Stimulated activated CD4-positive, alpha-beta T cell treated with anti-CD3 and anti-CD28 coated beads, Interleukin-15, amount 100 ng/mL, for 1 hour (primary cell): ENCODE data around the gene KRTAP10-4.
"Not testable (repeated sequence)": the region's sequence is repeated elsewhere in the genome, so short reads cannot be mapped to it uniquely, and the experiment has no call there.

Experiments used
- DNase-seq, 2 donors: peaks; one replicate each; pipeline ENCODE4 v3.0.0-alpha.2; 2020; ENCODE audit warnings: low read depth in 1 of 2, low spot score in 1 of 2

Gene KRTAP10-4

GRCh38 chr21:44557491-44558328 lies 15.8 kb upstream of the KRTAP10-4 start:
- DNase-seq = no peak

- DNase-seq = not testable (repeated sequence)
Measured at GRCh38 chr21:44558329-44558675, 15.2 kb upstream of the KRTAP10-4 start.

DNA sequence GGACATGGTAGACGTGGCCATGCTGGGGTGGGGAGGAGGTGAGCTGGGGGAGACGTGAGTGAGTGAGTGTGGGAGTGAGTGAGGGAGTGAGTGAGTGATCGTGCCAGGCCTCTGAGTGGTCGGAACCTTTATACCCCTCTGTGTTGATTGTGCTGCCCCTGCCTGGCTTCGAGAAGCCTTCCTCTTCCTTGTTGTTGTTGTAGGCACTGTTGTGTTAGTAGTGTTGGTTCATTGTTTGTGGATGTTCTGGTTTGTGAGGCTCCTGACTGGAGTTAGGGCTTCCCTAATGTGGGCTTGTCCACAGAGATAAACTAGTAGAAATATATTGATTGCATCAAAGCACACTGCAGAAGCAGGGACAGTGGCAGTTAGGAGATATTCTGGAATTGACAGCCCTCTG lies 14.8 kb upstream of the KRTAP10-4 start, which contains the start of gene KRTAP10-3:
Gene KRTAP10-3 (minus strand): TSS at position 101 of the 400 bp plus-strand sequence. CDS start 80 bp downstream, at position 21.
- no peak for DNase-seq

DNA sequence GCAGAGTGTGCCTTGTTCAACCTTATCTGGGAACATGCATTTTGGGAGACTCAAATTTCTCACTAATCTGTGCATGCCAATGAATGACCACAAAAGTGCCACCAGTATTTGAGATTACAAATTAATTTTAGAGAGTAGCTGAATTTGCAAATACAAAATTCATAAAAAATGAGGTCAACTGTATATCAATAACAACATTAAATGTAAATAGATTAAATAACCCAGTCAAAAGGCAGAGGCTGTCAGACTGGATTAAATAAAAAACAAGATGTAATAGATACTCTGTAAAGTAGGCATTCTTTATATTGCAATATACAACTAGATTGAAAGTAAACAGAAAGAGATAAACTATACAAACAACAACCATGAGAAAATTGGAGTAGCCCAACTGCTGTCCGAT lies 9.4 kb upstream of the KRTAP10-4 start:
- no peak for DNase-seq

DNA sequence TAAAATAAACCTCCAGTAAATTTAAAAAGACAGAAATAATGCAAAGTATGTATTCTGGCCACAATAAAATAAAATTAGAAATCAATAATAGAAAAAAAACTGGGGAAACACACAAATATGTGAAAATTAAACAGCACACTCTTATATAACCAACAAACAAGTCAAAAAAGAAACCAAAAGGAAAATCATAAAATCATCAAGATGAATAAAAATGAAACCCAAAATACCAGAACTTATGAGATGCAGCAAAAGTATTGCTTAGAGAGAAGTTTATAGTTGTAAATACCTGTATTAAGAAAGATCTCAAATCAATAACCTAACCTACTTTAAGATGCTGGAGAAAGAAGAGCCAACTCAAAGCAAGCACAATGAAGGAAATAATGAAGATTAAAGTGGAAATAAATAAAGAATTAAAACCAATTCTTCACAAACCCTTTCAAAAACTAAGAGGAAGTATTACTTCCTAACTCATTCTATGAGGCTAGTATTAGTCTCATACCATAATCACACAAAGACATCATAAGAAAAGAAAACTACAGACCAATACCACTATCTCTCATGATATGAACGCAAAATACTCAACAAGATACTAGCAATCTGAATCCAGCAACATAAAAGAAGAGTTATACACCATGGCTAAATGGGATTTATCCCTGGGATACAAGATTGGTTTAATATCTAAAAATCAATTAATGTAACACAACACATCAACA lies 8.5 kb upstream of the KRTAP10-4 start:
- no peak for DNase-seq

GRCh38 chr21:44566403-44566802 lies 7.1 kb upstream of the KRTAP10-4 start:
- DNase-seq = no peak

DNA sequence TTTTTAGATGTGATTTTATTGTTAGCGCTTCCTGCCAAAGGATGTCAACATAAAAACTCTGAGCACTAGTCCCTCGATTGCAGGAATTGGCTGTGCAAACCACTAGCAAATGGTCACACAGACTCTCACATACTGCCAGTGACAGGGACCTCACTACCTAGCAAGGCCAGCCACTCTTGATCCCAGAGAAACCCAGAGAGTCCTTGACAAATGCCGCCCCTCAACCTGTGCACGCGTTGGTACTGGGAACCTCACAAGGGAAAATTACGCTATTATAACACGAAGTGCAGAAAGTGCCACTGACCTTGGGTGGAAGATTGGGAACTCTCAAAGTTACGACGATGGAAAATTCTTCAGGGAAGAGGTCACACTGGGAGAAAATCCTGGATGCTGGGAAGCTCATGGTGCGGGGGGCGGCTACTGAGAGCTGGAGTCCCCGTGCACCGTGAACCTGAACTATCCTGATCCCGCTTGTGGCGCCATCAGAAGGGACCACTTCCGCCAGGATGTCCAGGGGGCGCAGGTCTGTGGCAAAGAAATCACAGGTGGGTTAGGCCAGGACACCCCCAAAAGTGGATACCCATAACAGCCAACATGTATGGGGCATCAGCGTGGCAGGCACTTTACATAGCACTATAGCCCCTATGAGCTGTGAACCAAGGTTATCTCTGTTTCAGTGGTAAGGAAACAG lies 5.9 kb upstream of the KRTAP10-4 start:
- DNase-seq = no peak

- no peak for DNase-seq
Measured at GRCh38 chr21:44568261-44568660, 5.3 kb upstream of the KRTAP10-4 start.

DNA sequence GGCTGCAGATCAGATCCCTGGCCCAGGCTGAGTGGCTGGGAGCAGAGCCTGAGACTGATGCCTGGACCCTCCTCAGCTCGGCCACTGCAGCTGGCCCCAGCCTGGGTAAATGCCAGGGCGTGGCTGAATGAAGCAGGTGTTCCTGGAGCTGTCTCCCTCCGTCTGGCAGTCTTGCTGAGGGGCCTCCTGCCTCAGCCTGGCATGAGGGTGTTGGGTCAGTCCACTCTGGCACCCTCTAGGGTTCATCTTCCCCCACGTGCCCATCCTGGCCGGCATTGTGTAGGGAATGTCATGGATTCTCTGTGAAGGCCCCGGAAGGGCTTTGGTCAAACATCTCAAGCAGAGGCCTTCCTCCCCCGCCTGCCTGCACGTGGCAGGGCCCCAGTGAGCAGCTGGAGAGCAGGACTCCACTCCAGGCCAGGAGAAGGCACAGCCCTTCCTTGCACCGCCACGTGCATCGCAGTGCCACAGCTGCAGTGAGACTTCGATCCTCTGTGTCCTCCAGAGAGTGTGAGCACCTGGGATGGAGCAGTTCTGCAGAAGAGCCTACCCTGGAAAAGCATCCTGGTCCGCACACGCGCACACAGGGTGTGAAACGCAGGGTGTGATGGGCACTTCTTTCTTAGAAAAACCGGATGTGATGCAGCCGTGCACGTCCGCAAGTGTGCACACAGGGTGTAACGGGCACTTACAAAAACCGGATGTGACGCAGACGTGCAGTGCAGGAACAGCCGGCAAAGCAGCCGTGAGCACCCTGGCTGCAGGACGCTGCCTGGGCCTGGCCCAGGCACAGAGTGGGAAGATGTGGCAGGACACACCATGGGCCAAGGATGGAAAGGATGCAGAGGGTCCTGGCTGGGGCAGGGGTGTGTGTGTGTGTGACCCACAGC lies 4.6 kb upstream of the KRTAP10-4 start:
- no peak for DNase-seq

DNA sequence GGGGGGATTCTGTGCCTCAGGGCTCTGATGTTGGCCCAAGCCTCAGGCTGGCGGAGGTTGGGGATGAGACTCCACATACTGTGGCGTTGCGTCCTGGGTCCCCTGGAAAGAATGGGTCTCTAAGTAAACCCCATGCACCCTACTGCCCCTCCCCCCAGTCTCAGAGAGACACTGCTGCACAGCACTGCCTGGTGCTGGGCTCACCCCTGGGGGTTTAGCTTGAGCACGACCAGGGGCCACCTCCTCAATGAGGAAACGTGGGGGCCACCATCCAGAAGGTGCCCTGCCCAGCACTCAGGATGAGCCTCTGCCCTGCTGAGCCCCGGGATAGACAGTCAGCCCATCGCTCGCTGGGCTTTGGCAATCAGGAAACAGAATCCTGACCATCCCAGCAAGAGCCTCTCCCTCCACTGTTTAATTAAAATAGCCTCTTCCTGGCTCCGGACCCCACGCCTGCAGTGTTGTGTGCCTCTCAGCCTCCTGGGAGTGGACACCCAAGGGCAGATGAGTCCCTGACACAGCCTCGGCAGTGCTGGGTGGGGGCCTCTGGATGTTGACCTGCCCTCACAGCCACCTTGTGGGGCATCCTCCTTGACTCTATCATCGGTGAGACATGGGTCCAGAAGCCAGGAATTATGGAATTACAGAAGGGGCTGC lies 3.5 kb upstream of the KRTAP10-4 start:
- DNase-seq = no peak

- DNase-seq = no peak
Measured at GRCh38 chr21:44571296-44571695, 2.2 kb upstream of the KRTAP10-4 start.

DNA sequence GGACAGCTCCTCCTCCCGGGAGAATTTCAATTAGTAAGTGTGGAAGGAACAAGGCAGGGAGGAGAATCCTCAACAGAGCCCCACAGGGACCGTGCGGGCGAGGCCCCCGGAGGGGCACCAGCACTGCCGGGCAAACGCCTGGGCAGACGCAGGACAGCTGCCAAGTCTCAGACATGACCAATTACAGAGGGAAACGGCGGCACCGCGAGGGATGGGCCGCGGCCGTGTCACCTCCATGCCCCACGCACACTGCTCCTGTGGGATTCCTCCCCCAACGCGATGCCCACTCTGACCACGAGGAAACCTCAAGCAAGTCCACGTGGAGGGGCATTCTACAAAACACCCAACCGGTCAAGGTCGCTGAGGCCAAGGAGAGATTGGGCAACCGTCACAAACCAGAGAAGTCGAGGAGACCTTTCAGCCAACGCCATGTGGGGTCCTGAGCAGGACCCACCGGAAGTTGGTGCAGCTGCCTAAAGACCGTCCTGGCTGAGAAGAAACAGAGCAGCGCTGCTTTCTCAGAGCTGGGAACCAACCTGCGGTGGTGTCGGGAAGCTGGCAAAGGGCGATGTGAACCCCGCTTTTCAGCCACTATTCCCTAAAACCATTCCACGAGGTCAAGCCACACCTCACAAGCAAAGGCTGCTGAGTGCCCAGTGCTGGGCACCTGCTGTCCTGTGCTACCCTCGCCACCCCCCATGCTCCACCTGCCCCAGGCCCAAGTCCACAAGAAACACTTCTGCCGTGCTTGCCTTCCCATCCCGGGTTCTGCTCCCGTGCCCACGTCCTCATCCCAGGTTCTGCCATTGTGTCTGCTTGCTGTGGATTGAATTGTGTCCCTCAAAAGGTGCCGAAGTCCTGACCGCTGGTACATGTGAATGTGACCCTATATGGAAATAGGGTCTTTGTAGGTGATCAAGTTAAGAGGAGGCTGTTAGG lies 1.4 kb upstream of the KRTAP10-4 start:
- no peak for DNase-seq

DNA sequence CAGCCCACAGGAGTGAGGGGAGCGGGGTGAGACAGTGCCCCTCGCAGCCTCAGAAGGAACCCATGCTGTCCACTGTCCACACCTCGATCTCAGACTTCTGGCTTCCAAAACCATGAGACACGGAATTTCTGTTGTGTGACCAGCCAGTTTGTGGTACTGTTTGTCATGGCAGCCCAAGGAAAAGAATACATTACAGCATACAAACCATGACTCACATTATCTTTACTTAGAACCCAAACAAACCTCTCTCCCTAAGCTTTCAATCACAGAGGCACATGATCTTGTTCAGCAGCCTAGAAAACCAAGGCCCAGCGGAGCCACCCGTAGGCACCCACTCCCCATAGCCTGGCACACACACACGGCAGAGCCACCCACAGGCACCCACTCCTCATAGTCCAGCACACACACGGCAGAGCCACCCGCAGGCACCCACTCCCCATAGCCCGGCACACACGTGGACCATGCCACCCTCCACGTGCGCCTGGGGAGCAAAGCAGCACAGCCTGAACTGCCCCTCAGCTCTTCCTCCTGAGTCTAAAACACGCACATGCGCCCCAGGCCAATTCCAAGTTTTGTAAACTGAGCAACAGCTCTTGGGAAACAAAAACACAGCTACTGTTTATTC lies 458 bp upstream of the KRTAP10-4 start:
- DNase-seq = no peak

DNA sequence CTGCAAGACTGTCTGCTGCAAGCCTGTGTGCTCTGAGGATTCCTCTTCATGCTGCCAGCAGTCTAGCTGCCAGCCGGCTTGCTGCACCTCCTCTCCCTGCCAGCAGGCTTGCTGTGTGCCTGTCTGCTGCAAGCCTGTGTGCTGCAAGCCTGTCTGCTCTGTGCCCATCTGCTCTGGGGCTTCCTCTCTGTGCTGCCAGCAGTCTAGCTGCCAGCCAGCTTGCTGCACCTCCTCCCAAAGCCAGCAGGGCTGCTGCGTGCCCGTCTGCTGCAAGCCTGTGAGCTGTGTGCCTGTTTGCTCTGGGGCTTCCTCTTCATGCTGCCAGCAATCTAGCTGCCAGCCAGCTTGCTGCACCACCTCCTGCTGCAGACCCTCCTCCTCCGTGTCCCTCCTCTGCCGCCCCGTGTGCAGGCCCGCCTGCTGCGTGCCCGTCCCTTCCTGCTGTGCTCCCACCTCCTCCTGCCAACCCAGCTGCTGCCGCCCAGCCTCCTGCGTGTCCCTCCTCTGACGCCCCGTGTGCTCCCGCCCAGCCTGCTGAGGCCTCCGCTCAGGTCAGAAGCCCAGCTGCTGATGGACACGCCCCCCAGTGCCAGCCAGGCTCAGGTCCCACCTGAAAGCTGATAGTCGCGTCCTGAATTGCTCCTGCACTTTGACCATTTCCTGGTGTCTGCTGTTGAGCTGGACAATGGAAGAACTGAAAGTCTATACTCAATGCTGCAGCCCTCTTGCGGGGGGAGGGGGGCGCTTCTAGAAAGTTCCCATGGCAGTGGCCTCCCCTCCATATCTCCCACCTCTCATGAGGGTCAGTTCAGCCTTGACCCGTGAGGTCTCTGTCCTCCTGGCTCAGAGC lies 1.2 kb downstream of the KRTAP10-4 start:
- DNase-seq = no peak

- no peak for DNase-seq
Measured at GRCh38 chr21:44575307-44576024, 1.9 kb downstream of the KRTAP10-4 start.

DNA sequence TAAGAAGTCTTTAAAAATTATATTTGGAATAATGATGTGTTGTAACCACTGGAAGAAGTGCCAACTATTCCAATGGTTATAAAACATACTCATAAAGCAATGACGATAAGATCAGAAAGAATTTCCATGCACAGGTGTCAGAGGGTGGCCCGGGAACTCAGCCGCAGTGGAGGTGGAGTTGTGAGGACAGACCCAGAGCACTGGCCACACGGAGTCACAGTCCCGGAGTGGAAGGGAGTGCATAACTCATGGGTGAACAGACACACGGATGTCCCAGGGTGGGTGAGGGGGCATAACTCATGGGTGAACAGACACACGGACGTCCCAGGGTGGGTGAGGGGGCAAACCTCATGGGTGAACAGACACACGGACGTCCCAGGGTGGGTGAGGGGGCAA lies 2.5 kb downstream of the KRTAP10-4 start:
- DNase-seq = no peak

- no peak for DNase-seq
Measured at GRCh38 chr21:44578371-44579055, 5.0 kb downstream of the KRTAP10-4 start.
